Measurements from ENCODE around the gene LRRC49.
"Not testable (repeated sequence)": the region's sequence is repeated elsewhere in the genome, so short reads cannot be mapped to it uniquely, and the experiment has no call there.

Gene LRRC49

GRCh38 chr15:70922119-70922518, 29.5 kb downstream of the LRRC49 start:
- no peak for DNase-seq (ENCODE audit: low spot score)

DNA sequence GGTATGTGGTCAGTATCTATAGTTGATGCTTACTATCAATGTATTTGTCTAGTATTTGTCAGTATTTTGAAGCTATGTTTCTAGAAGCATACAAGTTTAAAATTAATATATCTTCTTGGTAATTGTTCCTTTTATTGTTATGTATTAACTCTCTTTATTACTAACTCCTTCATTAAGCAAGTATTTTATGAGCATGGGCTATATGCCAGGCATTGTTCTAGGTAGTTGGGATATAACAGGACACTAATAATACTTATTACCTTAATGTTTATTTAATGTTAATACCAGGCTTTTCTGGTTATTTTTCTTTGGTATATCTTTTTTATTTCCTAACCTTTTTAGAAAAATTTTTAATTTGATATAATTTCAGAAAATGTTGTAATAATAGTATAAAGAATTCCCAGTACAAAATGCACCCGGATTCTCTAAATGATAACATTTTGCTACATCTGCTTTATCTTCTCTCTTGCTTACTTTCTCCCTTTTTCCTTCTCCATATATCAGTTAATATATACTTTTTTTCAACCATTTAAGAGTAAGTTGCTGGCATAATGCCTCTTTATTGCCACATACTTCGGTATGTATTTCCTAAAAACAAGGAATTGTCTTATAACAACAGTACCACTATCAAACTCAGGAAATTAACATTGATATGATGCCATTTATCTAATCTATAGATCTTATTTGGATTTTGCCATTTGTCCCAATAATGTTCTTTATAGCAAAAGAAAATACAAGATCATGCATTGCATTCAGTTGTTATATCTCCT, 30.9 kb downstream of the LRRC49 start:
- no peak for DNase-seq (ENCODE audit: low spot score)

- not testable (repeated sequence) for DNase-seq (ENCODE audit: low spot score)
Measured at GRCh38 chr15:70926914-70927313, 34.3 kb downstream of the LRRC49 start.

DNA sequence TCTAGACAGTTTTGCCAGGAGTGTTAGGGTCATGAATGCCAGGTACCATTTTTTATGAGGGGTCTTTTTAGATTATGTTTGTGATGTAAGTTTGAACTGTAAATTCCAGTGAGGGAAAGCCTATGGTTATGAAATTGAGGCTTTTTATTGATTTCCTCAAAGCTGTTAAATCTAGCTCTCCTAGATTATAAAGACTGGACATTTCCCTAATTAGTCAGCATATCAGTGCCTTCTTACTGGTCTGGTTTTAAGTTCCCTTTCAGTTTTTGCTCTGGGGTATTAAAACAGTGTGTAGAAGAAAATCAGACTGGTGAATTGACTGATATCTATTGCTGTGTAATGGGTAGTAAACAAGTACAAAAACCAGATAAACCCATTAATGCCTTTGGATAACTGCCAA, 39.2 kb downstream of the LRRC49 start:
- no peak for DNase-seq (ENCODE audit: low spot score)

DNA sequence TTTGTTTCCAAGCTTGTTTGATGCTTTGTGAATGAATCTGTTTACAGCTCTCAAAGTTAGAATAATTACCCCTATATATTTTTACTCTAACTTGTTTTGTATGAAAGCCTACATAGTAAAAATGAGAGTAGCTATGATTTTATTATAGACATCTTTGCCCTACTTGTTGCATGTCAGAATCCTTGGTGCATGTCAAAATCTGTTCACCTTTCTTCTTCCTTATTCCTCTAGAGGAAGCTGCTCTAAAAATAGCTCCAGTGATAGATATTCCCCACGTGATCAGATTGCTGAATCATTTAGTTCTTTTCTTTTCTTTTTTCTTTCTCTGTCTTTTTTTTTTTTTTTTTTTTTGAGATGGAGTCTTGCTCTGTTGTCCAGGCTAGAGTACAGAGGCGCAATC, 39.8 kb downstream of the LRRC49 start:
- DNase-seq (ENCODE audit: low spot score): no peak

DNA sequence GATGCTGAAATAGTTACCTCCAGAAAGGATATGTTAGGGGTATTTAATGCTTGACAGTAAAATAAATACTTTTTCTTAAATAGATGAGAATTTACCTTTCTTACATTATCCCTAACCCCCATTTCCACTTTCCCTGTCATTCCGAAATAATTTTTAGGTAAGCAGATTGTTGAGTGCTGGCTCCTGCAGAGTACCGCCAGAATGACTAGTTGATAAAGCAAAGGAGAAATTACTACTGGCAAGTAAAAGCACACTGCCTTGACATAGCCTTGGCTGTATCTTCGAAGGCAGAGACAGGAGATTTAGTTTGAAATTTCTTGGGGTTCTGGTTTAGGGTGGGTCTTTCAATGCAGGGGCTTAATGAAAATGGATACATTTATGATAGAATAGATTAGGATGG, 40.8 kb downstream of the LRRC49 start:
- DNase-seq (ENCODE audit: low spot score): no peak

DNA sequence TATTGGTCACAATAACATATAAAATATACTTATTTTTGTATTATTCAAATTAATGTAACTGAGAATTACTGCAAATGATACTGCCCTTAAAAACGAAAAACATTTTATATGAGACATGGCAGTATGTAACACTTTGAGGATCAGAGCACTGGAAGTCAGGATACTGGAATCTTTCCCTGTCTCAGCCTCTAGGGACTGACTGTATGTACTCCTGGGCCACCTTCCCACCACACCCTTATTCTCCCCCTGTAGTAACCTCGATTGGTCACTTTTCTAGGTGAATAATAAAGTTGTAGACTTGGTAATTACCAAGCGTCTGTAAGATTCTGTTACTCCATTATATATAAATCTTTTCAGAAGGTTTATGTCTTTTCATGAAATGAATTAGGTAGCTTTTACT, 43.0 kb downstream of the LRRC49 start:
- no peak for DNase-seq (ENCODE audit: low spot score)

DNA sequence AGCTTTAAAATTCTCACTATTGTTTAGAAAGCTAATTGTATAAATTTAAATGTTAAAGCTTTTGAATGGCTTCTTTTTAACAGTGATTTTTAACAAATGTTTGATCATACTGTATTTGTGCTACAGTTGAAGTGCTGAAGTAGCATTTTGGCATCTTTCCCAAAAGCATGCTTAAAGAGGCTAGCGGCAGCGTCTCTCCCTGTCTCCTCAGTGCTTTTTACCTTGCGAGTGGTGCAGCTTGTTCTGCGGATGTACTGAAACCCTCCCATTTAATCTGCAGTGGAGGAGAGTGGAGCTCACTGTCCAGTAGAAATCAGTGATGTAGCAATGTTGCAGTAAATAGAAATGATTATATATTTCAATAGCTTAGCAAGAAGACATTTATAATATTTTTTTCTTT, 43.7 kb downstream of the LRRC49 start:
- DNase-seq (ENCODE audit: low spot score): no peak

GRCh38 chr15:70943285-70943684, 50.7 kb downstream of the LRRC49 start:
- not testable (repeated sequence) for DNase-seq (ENCODE audit: low spot score)

GRCh38 chr15:70947351-70948335, 55.0 kb downstream of the LRRC49 start:
- DNase-seq (ENCODE audit: low spot score): no peak

DNA sequence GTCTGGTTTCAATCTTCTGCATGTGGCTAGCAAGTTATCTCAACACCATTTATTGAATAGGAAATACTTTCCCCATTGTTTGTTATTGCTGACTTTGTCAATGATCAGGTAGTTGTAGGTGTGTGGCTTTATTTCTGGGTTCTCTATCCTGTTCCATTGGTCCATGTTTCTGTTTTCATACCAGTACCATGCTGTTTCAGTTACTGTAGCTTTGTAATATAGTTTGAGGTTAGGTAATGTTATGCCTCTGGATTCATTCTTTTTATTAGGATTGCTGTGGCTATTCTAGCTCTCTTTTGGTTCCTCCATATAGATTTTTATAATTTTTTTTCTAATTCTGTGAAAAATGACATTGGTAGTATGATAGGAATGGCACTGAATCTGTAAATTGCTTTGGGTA, 58.3 kb downstream of the LRRC49 start:
- no peak for DNase-seq (ENCODE audit: low spot score)

GRCh38 chr15:70954171-70954570, 61.5 kb downstream of the LRRC49 start:
- no peak for DNase-seq (ENCODE audit: low spot score)

DNA sequence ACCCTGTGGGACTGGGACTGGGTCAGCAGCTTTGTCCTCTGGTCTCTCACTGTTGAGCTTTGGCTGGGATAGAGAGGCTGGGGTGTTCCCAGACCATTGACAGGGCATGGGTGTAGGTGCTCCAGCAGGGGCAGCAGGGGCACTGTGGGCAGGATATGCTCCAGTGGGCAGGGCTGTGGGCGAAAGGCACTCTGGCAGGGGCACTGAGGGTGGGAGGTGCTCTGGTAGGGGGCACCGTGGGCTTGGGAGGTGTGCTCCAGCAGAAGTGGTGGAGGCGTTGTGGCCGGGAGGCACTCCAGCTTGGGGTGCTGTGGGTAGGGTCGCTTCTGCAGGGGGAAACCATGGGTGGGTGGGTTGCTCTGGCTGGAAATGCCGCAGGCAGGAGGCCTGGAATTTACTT, 62.1 kb downstream of the LRRC49 start:
- DNase-seq (ENCODE audit: low spot score): no peak

- DNase-seq (ENCODE audit: low spot score): peak; percentile 3
Measured at GRCh38 chr15:70955151-70955550, 62.5 kb downstream of the LRRC49 start.

- peak; percentile 5 for DNase-seq (ENCODE audit: low spot score)
Measured at GRCh38 chr15:70956201-70956995, 63.8 kb downstream of the LRRC49 start.

- DNase-seq (ENCODE audit: low spot score): no peak
Measured at GRCh38 chr15:70962084-70962483, 69.5 kb downstream of the LRRC49 start.

DNA sequence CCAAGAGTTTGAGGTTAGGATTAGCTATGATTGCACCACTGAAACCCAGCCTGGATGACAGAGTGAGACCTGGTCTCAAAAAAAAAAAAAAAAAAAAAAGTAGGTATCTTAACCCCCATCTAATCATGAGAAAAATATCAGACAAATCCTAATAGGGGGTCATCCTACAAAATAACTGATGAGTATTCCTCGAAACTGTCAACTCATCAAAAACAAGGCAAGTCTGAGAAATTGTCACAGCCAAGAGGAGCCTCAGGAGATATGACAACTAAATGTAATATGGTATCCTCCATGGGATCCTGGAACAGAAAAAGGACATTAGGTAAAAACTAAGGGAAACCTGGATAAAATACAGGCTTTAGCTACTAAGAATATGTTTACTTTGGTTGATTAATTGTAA, 70.6 kb downstream of the LRRC49 start:
- DNase-seq (ENCODE audit: low spot score): no peak

- no peak for DNase-seq (ENCODE audit: low spot score)
Measured at GRCh38 chr15:70964058-70964457, 71.4 kb downstream of the LRRC49 start.

GRCh38 chr15:70964686-70965085, 72.1 kb downstream of the LRRC49 start:
- no peak for DNase-seq (ENCODE audit: low spot score)

DNA sequence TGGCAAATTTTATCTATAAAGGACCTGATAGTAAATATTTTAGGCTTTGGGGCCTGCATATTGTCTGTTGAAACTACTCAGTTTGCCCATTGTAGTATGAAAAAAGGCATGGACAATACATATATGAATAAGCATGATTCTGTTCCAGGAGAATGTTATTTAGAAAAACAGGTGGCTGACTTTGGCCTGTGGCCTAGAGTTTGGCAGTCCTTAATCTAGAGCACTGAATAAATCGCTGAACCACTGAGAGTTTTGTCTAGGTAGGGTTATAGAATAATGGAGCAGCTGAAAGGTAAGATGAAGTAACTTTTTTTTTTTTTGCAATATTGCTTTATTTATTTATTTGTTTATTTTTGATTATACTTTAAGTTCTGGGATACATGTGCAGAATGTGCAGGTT, 75.0 kb downstream of the LRRC49 start:
- DNase-seq (ENCODE audit: low spot score): no peak

- peak; percentile 11 for DNase-seq (ENCODE audit: low spot score)
Measured at GRCh38 chr15:70974004-70974832, 81.6 kb downstream of the LRRC49 start.
